ENCODE measurements around the gene LEPROT.
A peak's percentile ranks its signal among the peaks of the same experiment; 100 is the strongest.

LEPROT gene

GRCh38 chr1:65420590-65421350, at the start of gene LEPROT, which contains the start of gene LEPR:
Gene LEPROT (plus strand): TSS chr1:65420668. CDS start chr1:65420725, 57 bp downstream.
Gene LEPR (plus strand): TSS chr1:65420668. CDS start chr1:65565566, 144,898 bp downstream.
- Histone ChIP-seq H3K9me3 (ENCODE audit: control insufficient read depth, low read length) (no peaks in the 10 kb centered on the region), H2AFZ (peak within 1 kb of the TSS; percentile 96), H3K79me2 (peaks cover 14% of the 10 kb centered on the region), H3K4me1 (no peaks in the 10 kb centered on the region), H3K27ac (peak within 1 kb of the TSS; percentile 92), H3K36me3 (ENCODE audit: control insufficient read depth, insufficient read depth, low read length) (no peaks in the 10 kb centered on the region), H3K4me3 (ENCODE audit: low read depth, low read length) (peak within 1 kb of the TSS; percentile 82), H3K9ac (peak within 1 kb of the TSS; percentile 24), H3K4me2 (ENCODE audit: low read length) (peak within 1 kb of the TSS; percentile 80), H3K27me3 (ENCODE audit: control insufficient read depth, insufficient read depth, low read length) (no peaks in the 10 kb centered on the region)
- no peak for TF ChIP-seq CTCF (IDR thresholded peaks at IDR 0.05)

- no peak overlapping the region for H3K4me2 ChIP-seq (ENCODE audit: low read length)
- no peak for TF ChIP-seq CTCF (IDR thresholded peaks at IDR 0.05)
- no peak overlapping the region for H2AFZ ChIP-seq
- no peaks in the 10 kb centered on the region for H3K9me3 ChIP-seq (ENCODE audit: control insufficient read depth, low read length)
- H3K9ac ChIP-seq = no peak overlapping the region
- H3K27ac ChIP-seq = no peak overlapping the region
- H3K36me3 ChIP-seq (ENCODE audit: control insufficient read depth, insufficient read depth, low read length) = no peaks in the 10 kb centered on the region
- no peaks in the 10 kb centered on the region for H3K4me1 ChIP-seq
- no peaks in the 10 kb centered on the region for H3K27me3 ChIP-seq (ENCODE audit: control insufficient read depth, insufficient read depth, low read length)
- no peaks in the 10 kb centered on the region for H3K79me2 ChIP-seq
- no peak overlapping the region for H3K4me3 ChIP-seq (ENCODE audit: low read depth, low read length)
These were observed 48.9 kb upstream of the LEPROT start for GRCh38 chr1:65371544-65371943.

- Histone ChIP-seq H3K9ac (no peak overlapping the region), H3K36me3 (ENCODE audit: control insufficient read depth, insufficient read depth, low read length) (no peaks in the 10 kb centered on the region), H3K27me3 (ENCODE audit: control insufficient read depth, insufficient read depth, low read length) (no peaks in the 10 kb centered on the region), H3K27ac (no peak overlapping the region), H3K79me2 (no peaks in the 10 kb centered on the region), H2AFZ (no peak overlapping the region), H3K4me1 (no peaks in the 10 kb centered on the region), H3K4me3 (ENCODE audit: low read depth, low read length) (no peak overlapping the region), H3K9me3 (ENCODE audit: control insufficient read depth, low read length) (no peaks in the 10 kb centered on the region), H3K4me2 (ENCODE audit: low read length) (no peak overlapping the region)
- TF ChIP-seq CTCF (IDR thresholded peaks at IDR 0.05) = no peak
These were observed 47.9 kb upstream of the LEPROT start for GRCh38 chr1:65372557-65372956.

GRCh38 chr1:65377496-65378246, 42.8 kb upstream of the LEPROT start:
- Histone ChIP-seq H2AFZ (no peak overlapping the region), H3K9ac (no peak overlapping the region), H3K36me3 (ENCODE audit: control insufficient read depth, insufficient read depth, low read length) (no peaks in the 10 kb centered on the region), H3K4me1 (no peaks in the 10 kb centered on the region), H3K79me2 (no peaks in the 10 kb centered on the region), H3K4me3 (ENCODE audit: low read depth, low read length) (no peak overlapping the region), H3K9me3 (ENCODE audit: control insufficient read depth, low read length) (no peaks in the 10 kb centered on the region), H3K27me3 (ENCODE audit: control insufficient read depth, insufficient read depth, low read length) (no peaks in the 10 kb centered on the region), H3K4me2 (ENCODE audit: low read length) (no peak overlapping the region), H3K27ac (no peak overlapping the region)
- no peak for TF ChIP-seq CTCF (IDR thresholded peaks at IDR 0.05)
